Anterior cingulate cortex (tissue), 58 donors: Measurements from ENCODE around the gene ANO5.
"Not testable (repeated sequence)": the region's sequence is repeated elsewhere in the genome, so short reads cannot be mapped to it uniquely, and the experiment has no call there.

Experiments
- DNase-seq, 58 donors: peaks; one replicate each; lab custom pipeline; 2025; lab: John Stamatoyannopoulos, UW

ANO5 gene

DNA sequence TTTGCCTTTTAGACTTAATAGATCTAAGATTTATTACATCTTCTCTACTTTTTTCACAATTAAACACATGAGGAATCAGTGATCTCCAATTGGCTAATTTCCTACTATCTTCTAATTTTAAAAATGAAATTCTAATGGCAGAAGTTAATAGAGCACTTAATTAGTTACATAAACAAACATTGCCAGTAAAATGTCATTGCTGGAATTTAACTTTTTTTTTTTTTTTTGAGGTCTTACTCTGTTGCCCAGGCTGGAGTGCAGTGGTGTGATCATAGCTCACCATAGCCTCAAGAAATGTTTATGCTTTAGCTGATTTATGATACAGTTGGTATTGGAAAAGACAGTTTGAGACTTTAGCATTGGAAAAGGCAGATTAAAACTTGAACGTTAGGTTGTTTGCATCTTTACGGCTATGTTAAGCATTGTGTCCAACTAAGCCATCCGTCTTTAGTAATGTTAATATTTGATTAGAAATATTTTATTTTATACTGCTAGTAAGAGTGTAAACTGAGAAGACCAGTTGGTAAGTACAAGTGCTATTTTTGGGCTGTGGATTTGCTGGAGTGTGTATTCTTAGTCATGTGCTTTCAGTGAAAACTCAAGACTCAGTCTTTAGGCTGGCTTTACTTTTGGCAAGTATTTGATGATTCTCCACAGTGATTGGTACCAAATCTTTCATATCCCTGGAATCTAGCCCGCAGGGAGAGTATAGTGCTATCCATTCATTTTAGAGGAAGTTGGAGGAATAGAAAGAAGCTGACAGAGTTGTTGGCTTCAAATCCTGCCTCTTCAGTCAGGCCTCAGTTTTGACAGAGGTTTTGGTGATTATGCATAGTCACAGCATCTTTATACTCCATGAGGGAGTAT lies 4.5 kb downstream of the ANO5 start:
- peak in 1 of 58 donors; percentile 22 for DNase-seq

GRCh38 chr11:22199243-22199642 lies 6.4 kb downstream of the ANO5 start:
- no peak for DNase-seq

DNA sequence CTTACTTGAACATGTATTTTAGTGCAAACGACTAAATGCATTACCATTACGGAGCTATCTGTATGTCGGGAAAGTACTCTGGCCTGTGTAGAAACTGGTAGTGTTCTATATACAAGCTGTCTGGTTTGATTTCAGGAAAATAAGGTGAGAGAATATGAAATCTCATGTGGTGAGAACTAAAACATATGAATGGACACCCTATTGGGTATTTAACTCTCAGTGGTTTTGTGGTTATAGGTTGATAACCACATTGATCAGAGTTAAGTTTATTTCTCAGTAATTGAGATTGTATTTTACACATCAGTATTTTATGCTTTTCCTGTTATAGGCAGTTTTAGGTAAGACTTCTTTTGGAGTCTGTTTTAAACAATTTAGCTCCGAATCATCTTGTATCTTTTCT lies 10.4 kb downstream of the ANO5 start:
- DNase-seq = no peak

DNA sequence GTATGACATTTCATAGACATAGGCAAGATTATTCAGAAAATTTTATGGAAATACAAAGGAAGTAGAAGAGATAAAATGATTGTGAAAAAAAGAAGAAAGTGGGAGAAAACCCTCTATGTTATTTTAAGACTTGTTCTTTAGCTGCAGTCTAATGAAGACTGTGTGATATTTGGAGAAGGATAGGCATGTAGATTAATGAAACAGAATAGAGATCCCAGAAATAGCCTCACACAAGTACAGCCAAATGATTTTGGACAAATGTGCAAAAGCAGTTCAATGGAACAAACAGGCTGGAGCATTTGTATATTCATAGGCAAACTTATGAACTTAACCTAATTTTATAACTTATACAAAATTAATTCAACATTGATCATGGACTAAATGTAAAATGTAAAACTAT lies 14.3 kb downstream of the ANO5 start:
- no peak for DNase-seq

GRCh38 chr11:22208151-22208858 lies 15.4 kb downstream of the ANO5 start:
- no peak for DNase-seq

GRCh38 chr11:22216940-22217339 lies 24.1 kb downstream of the ANO5 start:
- DNase-seq = no peak

GRCh38 chr11:22221143-22221542 lies 28.3 kb downstream of the ANO5 start:
- no peak for DNase-seq

DNA sequence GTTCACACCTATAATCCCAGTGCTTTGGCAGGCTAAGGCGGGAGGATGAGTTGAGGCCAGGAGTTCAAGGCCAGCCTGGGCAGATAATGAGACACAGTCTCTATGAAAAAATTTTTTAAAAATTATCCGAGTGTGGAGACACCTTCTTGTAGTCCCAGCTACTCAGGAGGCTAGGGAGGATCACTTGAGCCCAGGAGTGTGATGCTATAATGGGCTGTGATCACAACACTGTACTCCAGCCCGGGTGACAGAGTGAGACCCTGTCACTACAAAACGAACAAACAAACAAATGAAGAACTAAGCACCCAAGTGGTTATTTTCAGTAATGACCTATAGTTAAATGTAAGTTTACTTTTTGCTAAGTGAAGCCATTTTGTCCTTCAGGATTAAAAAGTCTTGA lies 32.3 kb downstream of the ANO5 start:
- no peak for DNase-seq

GRCh38 chr11:22234743-22235142 lies 41.9 kb downstream of the ANO5 start:
- no peak for DNase-seq

DNA sequence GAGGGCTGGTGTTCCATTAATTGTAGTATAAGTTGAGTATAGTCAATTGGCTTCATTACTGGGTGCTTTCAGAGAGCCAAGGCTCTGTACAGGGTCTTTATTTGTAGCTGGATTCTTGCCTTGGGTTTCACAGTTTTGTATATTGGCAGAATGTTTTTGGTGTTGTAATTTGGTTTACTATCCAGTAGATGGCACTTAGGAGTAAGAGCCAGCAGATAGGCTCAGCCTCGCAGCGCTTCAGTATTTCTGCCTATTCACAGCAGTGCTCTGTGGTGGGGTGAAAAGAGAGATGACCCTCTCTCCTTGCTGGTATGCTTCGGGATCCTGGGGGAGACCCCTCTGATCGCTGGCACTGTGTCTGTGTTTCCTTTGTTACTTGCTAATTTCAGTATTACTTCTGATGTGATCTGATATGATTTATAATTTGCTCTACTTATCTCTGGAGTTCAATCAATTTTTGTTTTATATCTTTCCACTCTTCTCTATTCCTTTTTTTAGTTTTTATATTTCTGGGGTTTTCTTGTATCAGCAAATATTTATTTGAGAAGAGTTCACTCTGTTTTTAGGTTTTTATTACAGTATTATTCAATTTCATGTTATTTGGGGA lies 52.2 kb downstream of the ANO5 start:
- peak in 12 of 58 donors; percentile 0 to 26 (median 2) for DNase-seq

DNA sequence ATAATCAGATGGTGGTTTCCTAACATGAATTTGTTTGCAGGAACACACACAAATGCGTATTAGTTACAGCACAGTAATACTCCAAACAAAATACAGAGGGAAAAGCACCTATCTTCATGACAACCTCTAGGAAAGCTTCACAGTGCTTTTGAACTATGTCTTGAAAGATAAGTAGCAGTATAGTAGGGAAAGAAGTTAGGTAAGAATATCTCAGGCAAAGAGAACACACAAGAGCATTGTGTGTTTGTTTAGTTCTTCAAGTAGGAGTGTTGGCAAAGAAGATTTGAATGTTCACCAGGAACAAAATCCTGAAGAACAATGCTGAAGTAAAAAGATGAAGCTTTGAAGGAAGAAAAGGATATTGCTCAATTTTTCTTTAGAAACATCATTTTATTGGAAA lies 54.1 kb downstream of the ANO5 start:
- no peak for DNase-seq

GRCh38 chr11:22249871-22250270 lies 57.0 kb downstream of the ANO5 start:
- DNase-seq = no peak

- no peak for DNase-seq
These were observed 64.0 kb downstream of the ANO5 start for GRCh38 chr11:22256876-22257275.

DNA sequence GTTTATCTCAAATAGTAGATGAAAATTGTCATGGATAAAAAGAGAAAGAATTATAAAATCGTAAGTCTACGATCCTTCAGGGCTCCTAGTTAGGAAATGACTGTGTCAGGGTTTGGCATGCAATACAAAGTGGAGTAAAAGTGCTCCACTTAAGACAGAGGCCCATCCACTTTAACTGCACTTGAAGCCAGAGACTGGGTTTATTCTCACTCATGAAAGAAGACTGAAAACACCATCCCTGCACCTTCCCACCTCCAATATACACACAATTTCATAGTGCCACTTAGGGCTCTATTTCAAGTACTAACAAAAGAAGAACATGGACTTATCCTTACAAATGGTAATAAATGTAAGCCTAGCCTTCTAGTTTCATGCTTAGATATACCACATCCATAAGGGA lies 70.7 kb downstream of the ANO5 start:
- DNase-seq = no peak

DNA sequence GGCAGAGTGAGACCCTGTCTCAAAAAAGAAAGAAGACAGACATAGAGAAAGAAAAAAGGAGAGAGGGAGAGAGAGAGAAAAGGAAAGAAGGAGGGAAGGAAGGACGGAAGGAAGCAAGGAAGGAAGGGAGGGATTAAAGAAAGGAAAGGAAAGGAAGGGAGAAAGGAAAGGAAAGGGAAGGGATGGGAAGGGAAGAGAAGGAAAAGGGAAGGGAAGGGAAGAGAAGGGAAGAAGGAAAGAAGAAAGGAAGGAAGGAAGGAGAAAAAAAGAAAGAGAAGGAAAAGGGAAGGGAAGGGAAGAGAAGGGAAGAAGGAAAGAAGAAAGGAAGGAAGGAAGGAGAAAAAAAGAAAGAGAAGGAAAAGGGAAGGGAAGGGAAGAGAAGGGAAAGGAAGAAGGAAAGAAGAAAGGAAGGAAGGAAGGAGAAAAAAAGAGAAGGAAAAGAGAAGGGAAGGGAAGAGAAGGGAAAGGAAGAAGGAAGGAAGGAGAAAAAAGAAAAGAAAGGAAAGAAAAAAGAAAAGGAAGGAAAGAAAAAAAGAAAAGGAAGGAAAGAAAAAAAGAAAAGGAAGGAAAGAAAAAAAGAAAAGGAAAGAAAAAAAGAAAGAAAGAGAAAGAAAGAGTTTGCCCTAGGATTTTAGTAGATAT lies 76.2 kb downstream of the ANO5 start:
- DNase-seq = not testable (repeated sequence)

GRCh38 chr11:22273781-22274180 lies 80.9 kb downstream of the ANO5 start:
- DNase-seq = no peak

DNA sequence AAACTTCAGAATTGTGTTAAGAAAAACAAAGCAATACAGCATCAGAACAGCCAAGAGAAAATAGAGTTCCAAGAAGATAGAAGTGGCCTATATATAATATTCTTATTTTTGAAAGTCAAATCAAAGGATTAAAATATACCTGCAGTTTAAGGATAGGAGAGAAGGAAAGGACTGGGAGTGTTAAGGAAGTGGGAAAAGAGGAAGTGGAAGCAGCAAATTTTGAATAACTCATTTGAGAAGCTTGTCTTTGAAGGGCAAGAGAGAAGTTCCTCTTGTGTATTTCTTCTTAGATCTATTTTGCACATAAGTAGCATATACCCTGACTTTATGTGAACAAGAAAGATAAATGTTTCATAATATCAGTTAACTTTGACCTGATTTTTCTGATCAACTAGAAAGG lies 82.7 kb downstream of the ANO5 start:
- no peak for DNase-seq

- DNase-seq = no peak
These were observed 83.7 kb downstream of the ANO5 start for GRCh38 chr11:22276535-22276934.

GRCh38 chr11:22284991-22285390 lies 92.1 kb downstream of the ANO5 start:
- DNase-seq = not testable (repeated sequence)

GRCh38 chr11:22302368-22302767 lies 109.5 kb downstream of the ANO5 start:
- no peak for DNase-seq
